Activated CD4-positive, alpha-beta T cell treated with anti-CD3 and anti-CD28 coated beads for 1 hour (primary cell): ENCODE results near the gene NUCKS1.

Experiments
- DNase-seq: peaks from one replicate; pipeline ENCODE4 v3.0.0-alpha.2; 2020

The NUCKS1 gene

DNA sequence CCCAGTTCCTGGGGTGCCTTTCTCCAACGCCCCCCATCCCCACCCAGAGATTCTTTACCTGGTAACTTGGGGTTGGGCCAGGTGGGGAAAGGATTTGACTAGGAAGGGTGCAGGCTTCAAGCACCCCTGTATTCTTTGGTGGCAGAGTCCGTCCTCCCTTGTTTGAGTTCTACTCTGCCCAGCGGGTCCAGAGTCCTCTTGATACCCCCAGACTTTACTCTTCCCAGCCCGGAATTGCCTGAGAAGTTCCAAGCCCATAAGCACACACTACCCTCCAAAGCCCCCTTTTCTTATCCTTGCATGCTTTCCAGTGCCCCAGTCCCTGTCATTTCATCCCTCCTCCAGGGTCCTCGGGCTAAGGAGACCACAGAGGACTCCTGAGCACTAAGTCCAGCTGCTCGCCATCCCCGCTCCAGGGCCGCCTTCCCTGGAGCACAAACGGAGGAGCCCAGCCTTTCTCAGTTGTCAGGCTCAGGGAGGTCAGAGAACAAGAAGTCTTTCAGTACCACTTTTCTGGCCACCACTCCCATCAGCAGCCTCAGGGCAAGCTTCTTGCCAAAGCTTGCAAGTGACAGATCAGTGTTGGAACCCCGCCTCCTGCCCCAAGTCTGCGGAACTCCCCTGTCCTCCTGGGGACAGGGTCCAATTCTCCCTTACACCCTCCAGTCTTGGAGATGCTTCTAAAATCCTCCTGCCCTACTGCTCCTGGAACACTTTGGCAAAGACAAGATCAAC lies 81.9 kb downstream of the NUCKS1 start:
- DNase-seq, result no peak

GRCh38 chr1:205666372-205667166 lies 83.4 kb downstream of the NUCKS1 start:
- no peak for DNase-seq

DNA sequence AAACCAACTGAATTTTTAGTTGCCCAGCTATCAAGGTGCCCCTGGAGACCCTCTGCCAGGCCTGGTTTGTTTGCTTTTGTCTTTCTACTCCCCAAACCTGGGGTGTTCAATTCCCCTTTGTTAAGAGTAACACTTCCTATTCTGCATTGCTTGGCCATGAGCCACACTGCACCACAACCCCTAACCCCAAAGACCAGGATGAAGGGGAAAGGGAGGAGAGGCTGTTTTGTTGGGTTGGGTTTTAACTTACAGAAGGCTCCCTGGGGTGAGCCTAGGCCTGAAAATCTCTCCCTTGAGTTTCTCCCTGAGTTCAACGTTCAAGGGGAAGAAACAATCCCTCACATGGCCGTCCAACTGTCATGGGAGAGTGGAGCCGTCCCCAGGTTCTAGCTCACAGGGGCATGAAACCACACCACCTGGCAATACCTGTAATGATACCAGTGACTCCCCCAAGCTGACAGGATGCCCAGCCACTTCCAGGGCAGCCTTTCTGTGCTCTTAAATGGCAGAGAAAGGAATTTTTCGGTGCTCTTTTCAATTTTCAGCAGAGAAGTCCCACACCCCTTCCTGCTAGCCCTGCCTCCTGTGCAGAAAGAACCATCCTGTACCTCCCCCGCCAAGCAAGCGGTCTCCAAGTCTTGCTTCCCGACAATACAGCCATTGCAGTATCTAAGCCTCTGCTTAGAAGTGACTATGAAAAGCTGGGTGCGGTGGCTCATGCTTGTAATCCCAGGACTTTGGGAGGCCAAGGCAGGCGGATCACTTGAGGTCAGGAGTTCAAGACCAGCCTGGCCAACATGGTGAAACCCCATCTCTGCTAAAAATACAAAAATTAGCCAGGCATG lies 84.6 kb downstream of the NUCKS1 start:
- DNase-seq, result no peak

DNA sequence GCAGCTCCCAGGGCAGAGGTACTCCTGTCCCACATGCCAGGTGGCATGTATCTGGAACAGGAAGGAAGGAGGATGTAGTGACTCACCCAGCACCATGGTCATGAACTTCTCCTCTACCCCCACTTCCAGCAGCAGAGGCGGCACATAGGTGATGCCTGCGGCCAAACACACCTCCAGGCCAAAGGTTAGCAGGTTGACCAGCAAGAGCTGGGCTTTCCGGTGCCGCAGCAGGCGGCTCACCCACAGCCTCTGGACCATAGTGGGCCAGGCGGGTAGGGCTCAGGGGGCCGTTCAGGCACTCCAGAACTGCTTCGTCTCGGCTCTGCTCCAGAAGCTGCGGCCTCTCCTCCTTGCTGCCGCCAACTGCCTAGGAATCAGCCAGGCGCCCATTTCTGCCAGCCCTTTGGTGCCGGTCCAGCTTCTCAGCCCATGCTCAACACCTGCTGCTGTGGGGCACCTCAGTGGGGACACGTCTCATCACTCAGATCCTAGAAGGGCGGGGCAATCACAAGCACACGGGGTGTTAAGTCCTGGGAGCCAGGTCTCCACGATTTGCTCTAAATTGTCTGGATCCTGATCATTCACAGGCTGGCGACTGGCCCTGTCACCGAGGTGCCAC lies 85.5 kb downstream of the NUCKS1 start:
- no peak for DNase-seq

DNA sequence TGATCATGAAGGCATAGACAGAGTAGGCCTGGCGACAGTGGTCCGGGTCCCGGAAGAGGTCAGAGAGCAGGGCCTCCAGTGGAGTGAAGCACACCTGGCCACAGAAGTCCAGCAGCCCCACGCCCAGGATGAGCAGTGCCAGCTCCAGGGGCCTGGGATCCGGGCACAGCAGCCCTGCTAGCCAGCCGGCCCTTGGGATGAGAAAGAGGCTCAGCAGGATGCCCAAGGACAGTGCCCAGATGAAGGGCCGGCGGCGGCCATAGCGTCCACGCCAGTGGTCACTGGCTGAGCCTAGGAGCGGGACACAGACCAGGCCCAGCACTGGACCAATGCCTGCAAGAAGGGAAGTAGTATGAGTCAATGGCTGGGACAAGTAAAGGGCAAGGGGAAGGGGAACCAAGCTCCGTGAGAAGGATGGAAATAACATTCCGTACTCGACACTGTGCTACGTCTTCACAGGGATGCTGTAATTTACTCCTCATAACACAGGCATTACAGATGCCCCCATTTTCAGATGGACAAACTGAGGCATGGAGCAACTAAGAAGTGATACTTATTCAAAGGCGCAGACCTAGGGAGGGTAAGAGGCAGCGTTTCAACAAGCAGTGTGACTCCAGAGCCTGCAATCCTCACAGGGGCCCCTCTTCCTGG lies 86.6 kb downstream of the NUCKS1 start:
- DNase-seq, result no peak
